ENCODE measurements around the gene CPNE2. TPM values are rescaled to one million over a fixed set of nuclear protein-coding genes. Genes with fewer than 3 reads are reported as not detected.

Gene CPNE2
- total RNA-seq, 1 experiment from 2014 or later = 43.0 TPM

GRCh38 chr16:57123974-57124674, 31.7 kb downstream of the CPNE2 start:
- DNase-seq (ENCODE audit: low spot score) = peak; percentile 79

- no peak for DNase-seq (ENCODE audit: low spot score)
These were observed 33.0 kb downstream of the CPNE2 start for GRCh38 chr16:57125376-57125775.

GRCh38 chr16:57125969-57126368, 33.6 kb downstream of the CPNE2 start:
- no peak for DNase-seq (ENCODE audit: low spot score)

GRCh38 chr16:57126411-57126810, 34.0 kb downstream of the CPNE2 start:
- DNase-seq (ENCODE audit: low spot score) = peak; percentile 40

GRCh38 chr16:57127037-57127763, 34.8 kb downstream of the CPNE2 start:
- no peak for DNase-seq (ENCODE audit: low spot score)

GRCh38 chr16:57127836-57128235, 35.5 kb downstream of the CPNE2 start:
- no peak for DNase-seq (ENCODE audit: low spot score)

- no peak for DNase-seq (ENCODE audit: low spot score)
These were observed 36.5 kb downstream of the CPNE2 start for GRCh38 chr16:57128771-57129389.

GRCh38 chr16:57130950-57131321, 38.6 kb downstream of the CPNE2 start:
- DNase-seq (ENCODE audit: low spot score) = no peak

GRCh38 chr16:57131351-57131970, 39.1 kb downstream of the CPNE2 start:
- DNase-seq (ENCODE audit: low spot score) = no peak

- no peak for DNase-seq (ENCODE audit: low spot score)
These were observed 40.1 kb downstream of the CPNE2 start for GRCh38 chr16:57132470-57132869.

- DNase-seq (ENCODE audit: low spot score) = no peak
These were observed 40.6 kb downstream of the CPNE2 start for GRCh38 chr16:57133031-57133430.

GRCh38 chr16:57133886-57134285, 41.5 kb downstream of the CPNE2 start:
- no peak for DNase-seq (ENCODE audit: low spot score)

GRCh38 chr16:57134982-57135381, 42.6 kb downstream of the CPNE2 start:
- no peak for DNase-seq (ENCODE audit: low spot score)

- no peak for DNase-seq (ENCODE audit: low spot score)
These were observed 44.7 kb downstream of the CPNE2 start for GRCh38 chr16:57137043-57137442.

- no peak for DNase-seq (ENCODE audit: low spot score)
These were observed 45.3 kb downstream of the CPNE2 start for GRCh38 chr16:57137566-57138273.

GRCh38 chr16:57138281-57138935, 46.0 kb downstream of the CPNE2 start:
- no peak for DNase-seq (ENCODE audit: low spot score)

GRCh38 chr16:57140931-57141668, 48.7 kb downstream of the CPNE2 start:
- no peak for DNase-seq (ENCODE audit: low spot score)

- DNase-seq (ENCODE audit: low spot score) = no peak
These were observed 49.6 kb downstream of the CPNE2 start for GRCh38 chr16:57141822-57142631.

GRCh38 chr16:57143149-57143921, 51.0 kb downstream of the CPNE2 start:
- no peak for DNase-seq (ENCODE audit: low spot score)
